Kidney (tissue), 14 donors: ENCODE measurements around the gene CAVIN2. TPM values are rescaled to one million over a fixed set of nuclear protein-coding genes. Genes with fewer than 3 reads are reported as not detected.

Source experiments
- DNase-seq, 5 donors: peaks; one replicate each; pipeline ENCODE4 v3.0.0-alpha.2; 2013 to 2020
- FAIRE-seq: peaks from 2 replicates; lab custom pipeline; 2012; peaks lifted over from hg19 to GRCh38; lab: Jason Lieb, UNC
- H3K27ac ChIP-seq, 2 donors: one replicate each; pipeline ENCODE4 v1.7.0; 2013; ENCODE audit warnings: low read depth in 2 of 2, low read length in 2 of 2, inconsistent platforms in 1 of 2
- H3K27me3 ChIP-seq: one replicate; pipeline ENCODE4 v1.7.1; 2013; ENCODE audit warnings: low read length, inconsistent platforms; ENCODE audit not compliant: control insufficient read depth, insufficient read depth
- H3K36me3 ChIP-seq, 3 donors: one replicate each; pipeline versions ENCODE4 v1.7.0 to v1.7.1; 2013; ENCODE audit warnings: low read length in 3 of 3, control low read depth in 1 of 3, inconsistent platforms in 1 of 3; ENCODE audit not compliant: insufficient read depth in 3 of 3, control insufficient read depth in 2 of 3
- H3K4me1 ChIP-seq, 3 donors: one replicate each; pipeline versions ENCODE4 v1.7.0 to v1.7.1; 2013; ENCODE audit warnings: low read length in 3 of 3, inconsistent platforms in 1 of 3, low read depth in 1 of 3; ENCODE audit not compliant: control insufficient read depth in 2 of 3, insufficient read depth in 2 of 3
- H3K4me3 ChIP-seq, 3 donors: one replicate each; pipeline versions ENCODE4 v1.7.0 to v1.8.1; 2013; ENCODE audit warnings: low read length in 3 of 3, control low read depth in 1 of 3, inconsistent platforms in 1 of 3
- H3K9ac ChIP-seq, 3 donors: one replicate each; pipeline versions ENCODE4 v1.7.0 to v1.7.1; 2013; ENCODE audit warnings: low read length in 3 of 3, control low read depth in 1 of 3, inconsistent platforms in 1 of 3
- H3K9me3 ChIP-seq, 3 donors: one replicate each; pipeline versions ENCODE4 v1.7.0 to v1.7.1; 2013; ENCODE audit warnings: low read length in 3 of 3, control low read depth in 1 of 3, inconsistent platforms in 1 of 3; ENCODE audit not compliant: control insufficient read depth in 2 of 3, insufficient read depth in 1 of 3
- CTCF ChIP-seq: IDR thresholded peaks from 3 replicates; pipeline ENCODE4 v1.5.1; 2012; ENCODE audit warnings: mild to moderate bottlenecking, moderate library complexity, borderline replicate concordance; ENCODE audit not compliant: insufficient read depth; ENCODE audit errors: extremely low read depth
- intact Hi-C: fragments of 100-400 bp; cut with DNase I; formaldehyde crosslinking; loops from one replicate; pipeline ENCODE4 v1.11.1; 2022
- polyA plus RNA-seq: library from polyadenylated mRNA; stranded (reverse); fragments of 350-450 nt; fragmentation: Illumina TruSeq; extraction: RNeasy Lipid Tissue Mini Kit (QIAGEN cat#74804); gene quantifications from one replicate; pipeline ENCODE4 v1.2.3, GENCODE V29; 2014; ENCODE audit warnings: low read depth, low replicate concordance; ENCODE audit not compliant: insufficient read depth
- total RNA-seq: library from RNA; stranded (reverse); fragmentation: NEBNext Ultra II Directional; extraction: Animal tissue kit (Norgen Biotek cat#: 25700); gene quantifications from one replicate; pipeline ENCODE4 v1.2.1, GENCODE V29; 2021
- donor health status: control.
- donor health status: control.
- donor health status: control.
- donor health status: control.
- donor health status: control.
- donor health status: DM: yes; HTN: yes; CAD: no.
- donor health status: Normal renal cell carcinoma (clear cell type).

The CAVIN2 gene
- total and polyA plus RNA-seq, 2 donors from 2014 or later: 17.9 to 55.0 TPM

- Histone ChIP-seq H3K27me3 (no peaks in the 10 kb centered on the region), H3K36me3 (no peaks in the 10 kb centered on the region), H3K4me1 (no peaks in the 10 kb centered on the region), H3K4me3 (no peak overlapping the region), H3K27ac (no peak overlapping the region), H3K9me3 (no peaks in the 10 kb centered on the region), H3K9ac (no peak overlapping the region)
- DNase-seq: no peak
- no peak for TF ChIP-seq CTCF
- no peak for FAIRE-seq
- intact Hi-C loops: no loop called here
Observed at GRCh38 chr2:191799526-191799925, 47.4 kb downstream of the CAVIN2 start.

- Histone ChIP-seq H3K4me3 (no peak overlapping the region), H3K9me3 (no peaks in the 10 kb centered on the region), H3K27me3 (no peaks in the 10 kb centered on the region), H3K27ac (no peak overlapping the region), H3K4me1 (no peaks in the 10 kb centered on the region), H3K36me3 (no peaks in the 10 kb centered on the region), H3K9ac (no peak overlapping the region)
- DNase-seq: peak in 2 of 5 donors; percentile 26 to 66
- no peak for FAIRE-seq
- intact Hi-C loops: no loop called here
- TF ChIP-seq CTCF: no peak
Observed at GRCh38 chr2:191797942-191798876, 48.7 kb downstream of the CAVIN2 start.

GRCh38 chr2:191797500-191797899, 49.4 kb downstream of the CAVIN2 start:
- Histone ChIP-seq H3K9ac (no peak overlapping the region), H3K27me3 (no peaks in the 10 kb centered on the region), H3K9me3 (peaks cover 0 to 1% (median 0%) of the 10 kb centered on the region in 3 donors), H3K4me3 (no peak overlapping the region), H3K27ac (no peak overlapping the region), H3K36me3 (no peaks in the 10 kb centered on the region), H3K4me1 (no peaks in the 10 kb centered on the region)
- intact Hi-C loops: no loop called here
- DNase-seq: peak in 3 of 5 donors; percentile 9 to 29 (median 27)
- no peak for FAIRE-seq
- no peak for TF ChIP-seq CTCF
